OCI-LY3 (cell line): Measurements from ENCODE around the gene ACO1.

ENCODE experiments used
- CTCF ChIP-seq: fragments of 200-600, 300-600 bp; sonication (generic); IDR thresholded peaks from 2 replicates; pipeline ENCODE4 v1.5.1; 2014; ENCODE audit warnings: antibody characterized with exemption, low read length, low read depth
- EZH2phosphoT487 ChIP-seq: fragments of 200-600 bp; shearing (Covaris generic); IDR thresholded peaks from 2 replicates; pipeline ENCODE4 v1.6.1; 2018; ENCODE audit warnings: antibody characterized with exemption, mixed run types, low read depth

- TF ChIP-seq CTCF: no peak
- no peak for TF ChIP-seq EZH2phosphoT487
These were observed 21.1 kb downstream of the ACO1 start for GRCh38 chr9:32405506-32405905.
